CD4-positive, alpha-beta T cell (primary cell): ENCODE measurements around the gene KRT1. TPM values are rescaled to one million over a fixed set of nuclear protein-coding genes. Genes with fewer than 3 reads are reported as not detected.

Source experiments
- ATAC-seq: fragments of 200-7000 bp; cut with Tn5 transposase; one replicate; pipeline ENCODE4 v1.10.0; 2022; ENCODE audit warnings: mild to moderate bottlenecking; ENCODE audit not compliant: poor library complexity
- CTCF ChIA-PET: fragments of 350-600 bp; sonication (Branson Sonifier 250); formaldehyde crosslinking; loops from one replicate; lab custom pipeline; 2021; ENCODE audit warnings: antibody characterized with exemption, inconsistent platforms; lab: Charles Lee
- POLR2A ChIA-PET: fragments of 350-600 bp; sonication (Branson Sonifier 250); formaldehyde crosslinking; loops from one replicate; lab custom pipeline; 2021; ENCODE audit warnings: antibody characterized with exemption, inconsistent platforms; lab: Charles Lee
- DNase-seq, 14 experiments: peaks; one replicate each; pipeline ENCODE4 v3.0.0-alpha.2; 2013 to 2020; ENCODE audit warnings: mixed read lengths in 2 of 14
- H3K27ac ChIP-seq, 2 donors: one replicate each; pipeline versions ENCODE4 v1.5.1 to v1.7.0; 2013; ENCODE audit warnings: low read length in 2 of 2, low read depth in 1 of 2, mild to moderate bottlenecking in 1 of 2
- H3K27me3 ChIP-seq, 2 experiments: 1 replicate in 1 of 2; 2 replicates in 1 of 2; pipeline versions ENCODE4 v1.6.1 to v1.7.0; 2013; ENCODE audit warnings: low read length in 2 of 2, control low read depth in 1 of 2, mild to moderate bottlenecking in 1 of 2, moderate library complexity in 1 of 2; ENCODE audit not compliant: insufficient read depth in 2 of 2, control insufficient read depth in 1 of 2
- H3K36me3 ChIP-seq: one replicate; pipeline ENCODE4 v1.6.1; 2013; ENCODE audit warnings: low read length, control low read depth; ENCODE audit not compliant: insufficient read depth
- H3K4me1 ChIP-seq: one replicate; pipeline ENCODE4 v1.6.1; 2013; ENCODE audit warnings: low read length, control low read depth; ENCODE audit not compliant: insufficient read depth
- H3K4me3 ChIP-seq: one replicate; pipeline ENCODE4 v1.5.1; 2013; ENCODE audit warnings: mild to moderate bottlenecking, low read length, moderate library complexity
- H3K9me3 ChIP-seq, 2 experiments: 1 replicate in 1 of 2; 2 replicates in 1 of 2; pipeline versions ENCODE4 v1.6.1 to v1.7.0; 2013; ENCODE audit warnings: low read length in 2 of 2, mild to moderate bottlenecking in 2 of 2, control low read depth in 1 of 2, moderate library complexity in 1 of 2; ENCODE audit not compliant: control insufficient read depth in 1 of 2, insufficient read depth in 1 of 2
- H3K27ac Mint-ChIP-seq: one replicate; pipeline ENCODE4 v1.8.0; 2020; ENCODE audit warnings: mixed read lengths
- H3K27me3 Mint-ChIP-seq: one replicate; pipeline ENCODE4 v1.8.0; 2021; ENCODE audit warnings: mixed read lengths
- H3K36me3 Mint-ChIP-seq: one replicate; pipeline ENCODE4 v1.8.0; 2021; ENCODE audit warnings: low read depth, mixed read lengths
- H3K4me1 Mint-ChIP-seq: one replicate; pipeline ENCODE4 v1.8.0; 2021; ENCODE audit warnings: low read depth, mixed read lengths
- H3K4me3 Mint-ChIP-seq: one replicate; pipeline ENCODE4 v1.8.0; 2020; ENCODE audit warnings: mild to moderate bottlenecking, mixed read lengths
- H3K9me3 Mint-ChIP-seq: one replicate; pipeline ENCODE4 v1.8.0; 2020; ENCODE audit warnings: mixed read lengths
- CTCF ChIP-seq: fragments of 200-600 bp; IDR thresholded peaks from one replicate; pipeline ENCODE4 v1.8.0; 2022; ENCODE audit warnings: antibody characterized with exemption, mild to moderate bottlenecking
- intact Hi-C, 2 experiments: fragments of 100-400 bp; cut with DNase I in 1 of 2; cut with micrococcal nuclease in 1 of 2; formaldehyde crosslinking; loops; one replicate each; pipeline versions ENCODE4 v1.15.1 to v1.9.0; 2023 to 2025; cut with DNase I, micrococcal nuclease
- total RNA-seq, 174 experiments: library from RNA in 2 of 174; stranded (reverse) in 2 of 174; gene quantifications; one replicate each; pipeline ENCODE4 v1.2.3 and lab custom pipeline; 2021 to 2026

The KRT1 gene
- total RNA-seq, 2 experiments from 2014 or later = 3.9 to 4.0 TPM

GRCh38 chr12:52685406-52685890 is 5.2 kb upstream of the KRT1 start:
- Mint-ChIP-seq H3K4me3 (no peak overlapping the region), H3K27me3 (no peaks in the 10 kb centered on the region), H3K27ac (no peak overlapping the region), H3K36me3 (no peaks in the 10 kb centered on the region), H3K9me3 (no peaks in the 10 kb centered on the region), H3K4me1 (peaks cover 78% of the 10 kb centered on the region)
- ATAC-seq (no peak), DNase-seq (no peak)
- Histone ChIP-seq H3K36me3 (no peaks in the 10 kb centered on the region), H3K9me3 (no peaks in the 10 kb centered on the region), H3K4me1 (peaks cover 29% of the 10 kb centered on the region), H3K27me3 (no peaks in the 10 kb centered on the region), H3K27ac (no peak overlapping the region), H3K4me3 (no peak overlapping the region)
- TF ChIP-seq CTCF = no peak
- ChIA-PET CTCF (no interaction called here), POLR2A (interaction anchor here (1.2 kb wide), 1 partner anchor 100 kb away, joined by 3 read pairs; no protein-coding TSS in a partner anchor)
- intact Hi-C loops = loop anchor here in 1 of 2 experiments (10.0 kb wide), 1 partner anchor 189 kb away; no protein-coding TSS in a partner anchor

- H3K27me3 Mint-ChIP-seq = no peaks in the 10 kb centered on the region
- Histone ChIP-seq H3K36me3 (no peaks in the 10 kb centered on the region), H3K4me1 (peaks cover 26% of the 10 kb centered on the region), H3K27ac (no peak overlapping the region), H3K27me3 (no peaks in the 10 kb centered on the region), H3K4me3 (no peak overlapping the region), H3K9me3 (no peaks in the 10 kb centered on the region)
- no peak overlapping the region for H3K4me3 Mint-ChIP-seq
- H3K4me1 Mint-ChIP-seq = peaks cover 75% of the 10 kb centered on the region
- intact Hi-C loops = loop anchor here in 1 of 2 experiments (10.0 kb wide), 1 partner anchor 190 kb away; no protein-coding TSS in a partner anchor
- TF ChIP-seq CTCF = no peak
- CTCF ChIA-PET = no interaction called here
- POLR2A ChIA-PET = no interaction called here
- no peaks in the 10 kb centered on the region for H3K36me3 Mint-ChIP-seq
- no peak for DNase-seq
- H3K9me3 Mint-ChIP-seq = no peaks in the 10 kb centered on the region
- H3K27ac Mint-ChIP-seq = peak overlapping the region; percentile 66
- ATAC-seq = no peak
Measured at GRCh38 chr12:52684431-52684830, 4.2 kb upstream of the KRT1 start.

- intact Hi-C loops = loop anchor here in 1 of 2 experiments (10.0 kb wide), 1 partner anchor 191 kb away; no protein-coding TSS in a partner anchor
- H3K36me3 ChIP-seq = no peaks in the 10 kb centered on the region
- H3K4me1 ChIP-seq = peaks cover 26% of the 10 kb centered on the region
- CTCF ChIA-PET = no interaction called here
- H3K9me3 ChIP-seq = no peaks in the 10 kb centered on the region
- Mint-ChIP-seq H3K4me3 (no peak overlapping the region), H3K4me1 (peaks cover 75% of the 10 kb centered on the region), H3K27me3 (no peaks in the 10 kb centered on the region), H3K36me3 (no peaks in the 10 kb centered on the region), H3K9me3 (no peaks in the 10 kb centered on the region), H3K27ac (peak overlapping the region; percentile 66)
- H3K27me3 ChIP-seq = no peaks in the 10 kb centered on the region
- H3K27ac ChIP-seq = no peak overlapping the region
- no peak for TF ChIP-seq CTCF
- no peak overlapping the region for H3K4me3 ChIP-seq
- POLR2A ChIA-PET = no interaction called here
- DNase-seq (no peak), ATAC-seq (no peak)
Measured at GRCh38 chr12:52683575-52684300, 3.5 kb upstream of the KRT1 start.
